Measurements from ENCODE around the gene CRMP1. TPM values are rescaled to one million over a fixed set of nuclear protein-coding genes. Genes with fewer than 3 reads are reported as not detected.

Gene CRMP1
- total RNA-seq, 1 experiment from 2014 or later = not detected

- intact Hi-C loops (cut with micrococcal nuclease; ENCODE audit: unreplicated experiment) = no loop called here
- DNase-seq = no peak
- no peak overlapping the region for H3K4me3 Mint-ChIP-seq (ENCODE audit: low read depth, unreplicated experiment)
- H3K27me3 Mint-ChIP-seq (ENCODE audit: unreplicated experiment) = no peaks in the 10 kb centered on the region
- TF ChIP-seq, protein P1, sequence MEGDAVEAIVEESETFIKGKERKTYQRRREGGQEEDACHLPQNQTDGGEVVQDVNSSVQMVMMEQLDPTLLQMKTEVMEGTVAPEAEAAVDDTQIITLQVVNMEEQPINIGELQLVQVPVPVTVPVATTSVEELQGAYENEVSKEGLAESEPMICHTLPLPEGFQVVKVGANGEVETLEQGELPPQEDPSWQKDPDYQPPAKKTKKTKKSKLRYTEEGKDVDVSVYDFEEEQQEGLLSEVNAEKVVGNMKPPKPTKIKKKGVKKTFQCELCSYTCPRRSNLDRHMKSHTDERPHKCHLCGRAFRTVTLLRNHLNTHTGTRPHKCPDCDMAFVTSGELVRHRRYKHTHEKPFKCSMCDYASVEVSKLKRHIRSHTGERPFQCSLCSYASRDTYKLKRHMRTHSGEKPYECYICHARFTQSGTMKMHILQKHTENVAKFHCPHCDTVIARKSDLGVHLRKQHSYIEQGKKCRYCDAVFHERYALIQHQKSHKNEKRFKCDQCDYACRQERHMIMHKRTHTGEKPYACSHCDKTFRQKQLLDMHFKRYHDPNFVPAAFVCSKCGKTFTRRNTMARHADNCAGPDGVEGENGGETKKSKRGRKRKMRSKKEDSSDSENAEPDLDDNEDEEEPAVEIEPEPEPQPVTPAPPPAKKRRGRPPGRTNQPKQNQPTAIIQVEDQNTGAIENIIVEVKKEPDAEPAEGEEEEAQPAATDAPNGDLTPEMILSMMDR (IDR thresholded peaks at IDR 0.05; ENCODE audit: unreplicated experiment) = no peak
- CTCF ChIA-PET = no interaction called here
- H3K27ac Mint-ChIP-seq (ENCODE audit: unreplicated experiment) = no peak overlapping the region
- peaks cover 2% of the 10 kb centered on the region for H3K9me3 Mint-ChIP-seq (ENCODE audit: low read depth, unreplicated experiment)
- no TSS peak for BruUV-seq (replicated peaks)
- no peaks in the 10 kb centered on the region for H3K36me3 Mint-ChIP-seq (ENCODE audit: insufficient read depth, unreplicated experiment)
- H3K4me1 Mint-ChIP-seq (ENCODE audit: low read depth, unreplicated experiment) = no peaks in the 10 kb centered on the region
These were observed 90.3 kb downstream of the CRMP1 start for GRCh38 chr4:5802565-5802964.

DNA sequence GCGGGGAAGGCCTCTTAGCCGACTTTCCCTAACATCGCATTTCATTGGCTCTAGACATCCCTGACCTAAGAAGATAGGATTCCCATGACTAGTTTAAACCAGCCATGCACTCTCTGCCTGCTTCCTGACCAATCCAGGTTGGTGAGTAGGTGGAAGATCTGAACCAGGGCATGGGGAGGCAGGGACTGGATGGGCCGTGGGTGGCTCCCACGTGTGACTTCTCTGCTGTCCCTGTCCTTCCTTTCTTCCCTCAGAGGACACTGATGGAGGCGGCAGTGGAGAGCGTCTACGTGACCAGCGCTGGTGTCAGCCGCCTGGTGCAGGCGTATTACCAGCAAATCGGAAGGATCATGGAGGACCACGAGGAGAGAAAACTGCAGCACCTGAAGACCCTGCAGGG lies 91.2 kb downstream of the CRMP1 start:
- H3K9me3 Mint-ChIP-seq (ENCODE audit: low read depth, unreplicated experiment) = no peaks in the 10 kb centered on the region
- no TSS peak for BruUV-seq (replicated peaks)
- DNase-seq = no peak
- intact Hi-C loops (cut with micrococcal nuclease; ENCODE audit: unreplicated experiment) = no loop called here
- no peak overlapping the region for H3K4me3 Mint-ChIP-seq (ENCODE audit: low read depth, unreplicated experiment)
- H3K27me3 Mint-ChIP-seq (ENCODE audit: unreplicated experiment) = no peaks in the 10 kb centered on the region
- CTCF ChIA-PET = no interaction called here
- TF ChIP-seq, protein P1 (IDR thresholded peaks at IDR 0.05; ENCODE audit: unreplicated experiment) = no peak
- no peaks in the 10 kb centered on the region for H3K36me3 Mint-ChIP-seq (ENCODE audit: insufficient read depth, unreplicated experiment)
- H3K4me1 Mint-ChIP-seq (ENCODE audit: low read depth, unreplicated experiment) = no peaks in the 10 kb centered on the region
- H3K27ac Mint-ChIP-seq (ENCODE audit: unreplicated experiment) = no peak overlapping the region

- TF ChIP-seq, protein P1 (IDR thresholded peaks at IDR 0.05; ENCODE audit: unreplicated experiment) = no peak
- Mint-ChIP-seq H3K27me3 (ENCODE audit: unreplicated experiment) (no peaks in the 10 kb centered on the region), H3K4me1 (ENCODE audit: low read depth, unreplicated experiment) (no peaks in the 10 kb centered on the region), H3K27ac (ENCODE audit: unreplicated experiment) (no peak overlapping the region), H3K36me3 (ENCODE audit: insufficient read depth, unreplicated experiment) (no peaks in the 10 kb centered on the region), H3K4me3 (ENCODE audit: low read depth, unreplicated experiment) (no peak overlapping the region), H3K9me3 (ENCODE audit: low read depth, unreplicated experiment) (peaks cover 3% of the 10 kb centered on the region)
- DNase-seq = no peak
- no TSS peak for BruUV-seq (replicated peaks)
- CTCF ChIA-PET = no interaction called here
- intact Hi-C loops (cut with micrococcal nuclease; ENCODE audit: unreplicated experiment) = no loop called here
These were observed 92.4 kb downstream of the CRMP1 start for GRCh38 chr4:5800496-5800895.

GRCh38 chr4:5799406-5799805 lies 93.5 kb downstream of the CRMP1 start:
- Mint-ChIP-seq H3K27me3 (ENCODE audit: unreplicated experiment) (no peaks in the 10 kb centered on the region), H3K9me3 (ENCODE audit: low read depth, unreplicated experiment) (peaks cover 3% of the 10 kb centered on the region), H3K27ac (ENCODE audit: unreplicated experiment) (no peak overlapping the region), H3K4me3 (ENCODE audit: low read depth, unreplicated experiment) (no peak overlapping the region), H3K4me1 (ENCODE audit: low read depth, unreplicated experiment) (no peaks in the 10 kb centered on the region), H3K36me3 (ENCODE audit: insufficient read depth, unreplicated experiment) (no peaks in the 10 kb centered on the region)
- TF ChIP-seq, protein P1 (IDR thresholded peaks at IDR 0.05; ENCODE audit: unreplicated experiment) = no peak
- CTCF ChIA-PET = no interaction called here
- no peak for DNase-seq
- intact Hi-C loops (cut with micrococcal nuclease; ENCODE audit: unreplicated experiment) = no loop called here
- BruUV-seq (replicated peaks) = no TSS peak

DNA sequence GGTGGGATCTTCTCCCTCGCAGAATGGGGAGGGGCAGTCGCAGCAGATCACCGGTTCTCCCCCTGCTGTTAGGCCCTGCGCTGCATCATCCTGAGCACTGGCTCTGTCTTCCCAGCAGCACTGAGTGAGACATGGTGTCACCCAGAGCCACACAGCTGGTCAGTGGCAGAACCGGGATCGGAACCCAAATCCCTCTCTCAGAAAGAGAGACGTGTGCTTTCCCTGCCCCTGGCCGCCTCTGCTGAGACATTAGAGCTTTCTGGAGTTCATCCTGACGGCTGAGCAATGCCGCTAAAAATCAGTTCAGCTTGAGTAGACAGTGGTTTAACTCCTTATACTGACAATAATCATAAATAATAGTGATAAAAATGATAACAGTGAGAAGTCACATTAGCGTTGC lies 93.9 kb downstream of the CRMP1 start:
- Mint-ChIP-seq H3K27me3 (ENCODE audit: unreplicated experiment) (no peaks in the 10 kb centered on the region), H3K27ac (ENCODE audit: unreplicated experiment) (no peak overlapping the region), H3K4me3 (ENCODE audit: low read depth, unreplicated experiment) (no peak overlapping the region), H3K4me1 (ENCODE audit: low read depth, unreplicated experiment) (no peaks in the 10 kb centered on the region), H3K36me3 (ENCODE audit: insufficient read depth, unreplicated experiment) (no peaks in the 10 kb centered on the region), H3K9me3 (ENCODE audit: low read depth, unreplicated experiment) (peaks cover 3% of the 10 kb centered on the region)
- DNase-seq = no peak
- CTCF ChIA-PET = no interaction called here
- TF ChIP-seq, protein P1 (IDR thresholded peaks at IDR 0.05; ENCODE audit: unreplicated experiment) = no peak
- intact Hi-C loops (cut with micrococcal nuclease; ENCODE audit: unreplicated experiment) = no loop called here
- BruUV-seq (replicated peaks) = no TSS peak

Measured in Calu3 (cell line).